Measurements from ENCODE around the gene C12orf56. TPM values are rescaled to one million over a fixed set of nuclear protein-coding genes. Genes with fewer than 3 reads are reported as not detected.

The C12orf56 gene
- total and polyA plus RNA-seq, 7 donors, result 0.22 to 2.1 (median 0.44) TPM; not detected in 3

DNA sequence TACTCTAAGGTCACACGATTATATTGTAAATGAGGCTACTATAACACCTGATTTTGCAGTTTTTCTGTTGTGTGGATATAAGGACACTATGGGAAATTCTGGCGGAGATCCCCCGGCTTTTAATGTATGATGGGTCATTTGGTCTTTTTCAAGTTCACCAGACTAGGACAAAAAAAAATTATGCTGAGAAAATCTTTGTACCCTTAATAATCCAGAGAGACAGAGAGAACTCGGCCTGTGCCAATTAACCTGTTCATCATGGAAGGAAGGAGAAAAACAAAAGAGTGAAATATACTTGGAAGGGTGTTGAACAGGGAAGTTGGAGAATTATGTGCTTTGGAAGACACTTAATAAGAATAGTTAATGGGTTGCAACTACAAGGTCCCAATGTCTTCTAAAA lies 106.3 kb downstream of the C12orf56 start:
- Histone ChIP-seq H3K9me3 (no peaks in the 10 kb centered on the region), H3K4me1 (no peaks in the 10 kb centered on the region), H3K4me3 (no peak overlapping the region), H3K36me3 (no peaks in the 10 kb centered on the region), H3K27me3 (no peaks in the 10 kb centered on the region), H3K27ac (no peak overlapping the region)
- TF ChIP-seq EP300 (IDR thresholded peaks at IDR 0.05) (no peak), POLR2A (IDR thresholded peaks at IDR 0.05) (no peak), POLR2AphosphoS5 (IDR thresholded peaks at IDR 0.05) (no peak)
- TF ChIP-seq, protein P1, sequence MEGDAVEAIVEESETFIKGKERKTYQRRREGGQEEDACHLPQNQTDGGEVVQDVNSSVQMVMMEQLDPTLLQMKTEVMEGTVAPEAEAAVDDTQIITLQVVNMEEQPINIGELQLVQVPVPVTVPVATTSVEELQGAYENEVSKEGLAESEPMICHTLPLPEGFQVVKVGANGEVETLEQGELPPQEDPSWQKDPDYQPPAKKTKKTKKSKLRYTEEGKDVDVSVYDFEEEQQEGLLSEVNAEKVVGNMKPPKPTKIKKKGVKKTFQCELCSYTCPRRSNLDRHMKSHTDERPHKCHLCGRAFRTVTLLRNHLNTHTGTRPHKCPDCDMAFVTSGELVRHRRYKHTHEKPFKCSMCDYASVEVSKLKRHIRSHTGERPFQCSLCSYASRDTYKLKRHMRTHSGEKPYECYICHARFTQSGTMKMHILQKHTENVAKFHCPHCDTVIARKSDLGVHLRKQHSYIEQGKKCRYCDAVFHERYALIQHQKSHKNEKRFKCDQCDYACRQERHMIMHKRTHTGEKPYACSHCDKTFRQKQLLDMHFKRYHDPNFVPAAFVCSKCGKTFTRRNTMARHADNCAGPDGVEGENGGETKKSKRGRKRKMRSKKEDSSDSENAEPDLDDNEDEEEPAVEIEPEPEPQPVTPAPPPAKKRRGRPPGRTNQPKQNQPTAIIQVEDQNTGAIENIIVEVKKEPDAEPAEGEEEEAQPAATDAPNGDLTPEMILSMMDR (IDR thresholded peaks at IDR 0.05), result no peak
- intact Hi-C loops (cut with DNase I), result no loop called here
- no peak for DNase-seq
- WGBS, 2 donors, result 90 to 93% methylated on average over 4 of the region's 4 CpGs

DNA sequence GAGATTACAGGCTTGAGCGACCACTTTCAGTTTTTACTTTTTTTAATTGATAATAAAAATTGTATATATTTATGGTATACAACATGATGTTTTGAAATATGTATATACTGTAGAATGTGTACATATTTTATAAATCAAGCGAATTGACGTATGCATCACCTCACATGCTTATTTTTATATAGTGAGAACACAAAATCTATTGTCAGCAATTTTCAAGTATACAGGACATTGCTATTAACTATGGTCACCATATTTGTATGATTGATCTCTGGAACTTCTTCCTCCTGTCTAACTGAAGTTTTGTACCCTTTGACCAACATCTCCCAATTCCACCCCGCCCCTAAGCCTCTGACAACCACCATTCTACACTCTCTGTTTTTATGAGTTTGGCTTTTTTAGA lies 112.1 kb downstream of the C12orf56 start:
- TF ChIP-seq, protein P1 (IDR thresholded peaks at IDR 0.05), result no peak
- TF ChIP-seq POLR2A (IDR thresholded peaks at IDR 0.05) (no peak), EP300 (IDR thresholded peaks at IDR 0.05) (no peak), POLR2AphosphoS5 (IDR thresholded peaks at IDR 0.05) (no peak)
- no peaks in the 10 kb centered on the region for H3K27me3 ChIP-seq
- no peak overlapping the region for H3K4me3 ChIP-seq
- 91 to 92% methylated on average over 4 of the region's 4 CpGs for WGBS, 2 donors
- H3K36me3 ChIP-seq, result no peaks in the 10 kb centered on the region
- H3K4me1 ChIP-seq, result no peaks in the 10 kb centered on the region
- intact Hi-C loops (cut with DNase I), result no loop called here
- H3K27ac ChIP-seq, result no peak overlapping the region
- no peak for DNase-seq
- H3K9me3 ChIP-seq, result no peaks in the 10 kb centered on the region

DNA sequence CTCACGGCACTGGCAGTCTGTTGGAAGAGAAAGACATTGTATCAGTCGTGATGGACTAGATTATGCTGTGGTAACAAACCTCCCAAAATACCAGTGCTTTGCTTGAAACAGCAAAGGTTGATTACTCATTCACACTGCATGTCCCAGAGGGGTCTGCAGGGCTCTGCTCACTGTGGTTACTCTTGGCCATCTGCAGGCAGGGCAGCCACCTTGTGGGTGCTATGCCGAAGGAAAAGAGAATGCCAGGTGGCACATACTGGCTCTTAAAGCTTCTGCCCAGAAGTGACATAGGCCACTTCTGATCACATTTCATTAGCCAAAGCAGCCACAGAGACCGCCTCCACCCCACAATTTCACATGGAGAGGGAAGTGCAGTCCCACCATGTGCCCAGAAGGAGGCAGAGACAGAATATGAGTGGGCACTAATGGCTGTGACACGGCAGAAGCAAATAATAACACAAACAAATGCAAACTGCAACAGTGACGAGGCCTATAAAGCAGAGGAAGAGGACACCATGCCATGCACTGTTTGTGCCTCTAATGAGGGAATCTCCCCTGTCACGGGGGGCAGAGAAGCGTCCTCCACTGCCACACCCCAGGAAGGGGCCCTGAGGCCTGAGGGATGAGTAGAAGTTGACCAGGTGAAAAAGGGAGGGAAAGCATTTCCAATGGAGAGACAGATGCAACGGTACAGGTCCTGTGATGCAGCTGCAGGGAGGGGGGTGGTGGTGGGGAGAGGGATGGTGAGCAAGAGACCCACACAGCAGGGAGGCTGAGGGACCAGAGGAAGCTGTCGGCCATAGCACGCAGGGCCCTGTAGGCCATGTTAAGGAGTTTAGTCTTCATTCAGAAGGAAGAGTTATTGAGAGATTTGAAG lies 116.8 kb downstream of the C12orf56 start:
- H3K4me3 ChIP-seq, result no peak overlapping the region
- TF ChIP-seq EP300 (IDR thresholded peaks at IDR 0.05) (no peak), POLR2A (IDR thresholded peaks at IDR 0.05) (no peak), POLR2AphosphoS5 (IDR thresholded peaks at IDR 0.05) (no peak)
- TF ChIP-seq, protein P1 (IDR thresholded peaks at IDR 0.05), result no peak
- no peaks in the 10 kb centered on the region for H3K27me3 ChIP-seq
- DNase-seq, result no peak
- H3K36me3 ChIP-seq, result no peaks in the 10 kb centered on the region
- 72 to 75% methylated on average over 11 of the region's 11 CpGs for WGBS, 2 donors
- H3K27ac ChIP-seq, result no peak overlapping the region
- intact Hi-C loops (cut with DNase I), result no loop called here
- no peaks in the 10 kb centered on the region for H3K9me3 ChIP-seq
- H3K4me1 ChIP-seq, result no peaks in the 10 kb centered on the region

DNA sequence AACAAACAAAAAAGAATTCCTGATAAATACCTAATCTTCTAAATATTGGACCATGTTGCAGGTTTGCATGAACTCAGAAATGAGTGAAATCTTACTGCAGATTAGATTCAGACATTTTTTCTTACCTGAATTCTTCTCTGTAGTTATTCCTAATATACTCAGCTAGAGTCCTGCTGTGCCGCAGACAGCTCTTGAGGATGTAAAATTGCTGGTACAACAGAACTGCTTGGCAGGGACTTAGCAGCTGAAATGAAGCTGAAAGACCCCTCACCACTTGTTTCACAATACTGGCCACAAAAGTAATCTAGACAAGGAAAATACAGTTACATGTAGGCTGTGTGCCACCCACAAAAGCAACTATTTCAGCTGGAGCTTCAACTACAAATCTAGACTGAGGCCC lies 120.1 kb downstream of the C12orf56 start:
- DNase-seq, result no peak
- no peak for TF ChIP-seq POLR2AphosphoS5 (IDR thresholded peaks at IDR 0.05)
- TF ChIP-seq EP300 (IDR thresholded peaks at IDR 0.05), result no peak
- no peak for TF ChIP-seq POLR2A (IDR thresholded peaks at IDR 0.05)
- TF ChIP-seq, protein P1 (IDR thresholded peaks at IDR 0.05), result no peak
- Histone ChIP-seq H3K9me3 (no peaks in the 10 kb centered on the region), H3K27me3 (no peaks in the 10 kb centered on the region), H3K27ac (no peak overlapping the region), H3K4me3 (no peak overlapping the region), H3K4me1 (no peaks in the 10 kb centered on the region), H3K36me3 (no peaks in the 10 kb centered on the region)
- intact Hi-C loops (cut with DNase I), result no loop called here
- WGBS, 2 donors, result 91 to 95% methylated on average over 1 of the region's 1 CpG

Data from sigmoid colon (tissue), 7 donors.